Measurements from ENCODE around the gene PDE4B.

Gene PDE4B

DNA sequence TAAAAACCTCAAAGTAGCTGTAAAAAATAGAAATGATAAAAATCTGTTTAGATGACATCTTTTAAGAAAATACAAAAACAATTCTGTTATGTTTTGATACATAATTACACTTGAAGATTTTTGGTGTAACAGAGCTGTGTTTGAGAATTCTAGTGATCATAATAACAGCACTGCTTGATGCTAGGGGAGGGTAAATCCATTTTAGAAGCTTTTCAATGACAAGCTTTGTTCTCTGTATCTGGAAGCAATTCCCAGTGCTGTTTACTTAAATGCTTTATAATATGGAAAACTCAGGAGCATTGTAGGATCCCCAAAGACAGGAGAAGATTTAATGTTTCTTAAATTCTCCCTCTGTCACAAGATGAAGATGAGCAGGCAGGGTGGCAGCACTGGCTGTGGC is 359.3 kb downstream of the PDE4B start:
- no peak for DNase-seq (ENCODE audit: low read depth)
- no peak overlapping the region for H3K4me3 ChIP-seq (ENCODE audit: low read length)
- TF ChIP-seq, protein P1, sequence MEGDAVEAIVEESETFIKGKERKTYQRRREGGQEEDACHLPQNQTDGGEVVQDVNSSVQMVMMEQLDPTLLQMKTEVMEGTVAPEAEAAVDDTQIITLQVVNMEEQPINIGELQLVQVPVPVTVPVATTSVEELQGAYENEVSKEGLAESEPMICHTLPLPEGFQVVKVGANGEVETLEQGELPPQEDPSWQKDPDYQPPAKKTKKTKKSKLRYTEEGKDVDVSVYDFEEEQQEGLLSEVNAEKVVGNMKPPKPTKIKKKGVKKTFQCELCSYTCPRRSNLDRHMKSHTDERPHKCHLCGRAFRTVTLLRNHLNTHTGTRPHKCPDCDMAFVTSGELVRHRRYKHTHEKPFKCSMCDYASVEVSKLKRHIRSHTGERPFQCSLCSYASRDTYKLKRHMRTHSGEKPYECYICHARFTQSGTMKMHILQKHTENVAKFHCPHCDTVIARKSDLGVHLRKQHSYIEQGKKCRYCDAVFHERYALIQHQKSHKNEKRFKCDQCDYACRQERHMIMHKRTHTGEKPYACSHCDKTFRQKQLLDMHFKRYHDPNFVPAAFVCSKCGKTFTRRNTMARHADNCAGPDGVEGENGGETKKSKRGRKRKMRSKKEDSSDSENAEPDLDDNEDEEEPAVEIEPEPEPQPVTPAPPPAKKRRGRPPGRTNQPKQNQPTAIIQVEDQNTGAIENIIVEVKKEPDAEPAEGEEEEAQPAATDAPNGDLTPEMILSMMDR (conservative IDR thresholded peaks at IDR 0.05; ENCODE audit: low read length) = no peak

DNA sequence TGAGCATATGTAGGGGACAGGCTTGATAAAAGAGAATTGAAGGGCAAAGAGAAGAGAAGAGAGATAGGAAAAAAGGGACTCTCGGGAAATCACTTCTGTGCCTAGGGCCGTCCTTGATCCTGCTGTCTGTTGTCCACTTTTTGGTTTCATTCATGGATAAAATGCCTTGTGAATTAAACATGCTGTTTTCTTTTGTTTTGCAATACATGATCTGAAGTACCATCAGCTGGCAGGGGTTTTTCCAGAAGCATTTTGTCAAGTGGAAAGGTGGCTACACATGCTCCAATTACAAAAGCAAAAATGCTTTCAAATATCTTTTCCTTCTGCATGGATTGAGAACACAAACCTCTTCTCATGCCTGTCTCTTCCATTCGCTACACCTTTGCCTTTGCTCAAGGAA is 361.7 kb downstream of the PDE4B start:
- DNase-seq (ENCODE audit: low read depth) = no peak
- H3K4me3 ChIP-seq (ENCODE audit: low read length) = no peak overlapping the region
- TF ChIP-seq, protein P1 (conservative IDR thresholded peaks at IDR 0.05; ENCODE audit: low read length) = no peak

DNA sequence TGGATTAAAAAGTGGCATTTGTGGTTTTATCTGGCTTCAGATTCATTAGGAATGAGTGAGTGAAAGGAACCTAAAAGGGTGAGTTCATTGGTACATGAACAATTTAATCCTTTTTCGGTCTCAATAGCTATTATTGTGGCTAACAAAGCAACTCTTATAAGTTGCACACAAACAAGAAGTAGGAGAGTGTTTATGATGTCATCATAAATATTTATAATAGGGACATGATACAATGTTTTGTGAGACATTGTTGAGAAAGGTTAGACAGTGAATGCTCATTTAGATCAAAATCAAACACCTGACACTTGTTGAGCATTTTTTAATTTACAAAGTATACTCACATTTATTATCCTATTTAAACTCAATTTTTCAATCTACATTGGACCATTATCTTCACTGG is 363.4 kb downstream of the PDE4B start:
- no peak overlapping the region for H3K4me3 ChIP-seq (ENCODE audit: low read length)
- TF ChIP-seq, protein P1 (conservative IDR thresholded peaks at IDR 0.05; ENCODE audit: low read length) = no peak
- no peak for DNase-seq (ENCODE audit: low read depth)

DNA sequence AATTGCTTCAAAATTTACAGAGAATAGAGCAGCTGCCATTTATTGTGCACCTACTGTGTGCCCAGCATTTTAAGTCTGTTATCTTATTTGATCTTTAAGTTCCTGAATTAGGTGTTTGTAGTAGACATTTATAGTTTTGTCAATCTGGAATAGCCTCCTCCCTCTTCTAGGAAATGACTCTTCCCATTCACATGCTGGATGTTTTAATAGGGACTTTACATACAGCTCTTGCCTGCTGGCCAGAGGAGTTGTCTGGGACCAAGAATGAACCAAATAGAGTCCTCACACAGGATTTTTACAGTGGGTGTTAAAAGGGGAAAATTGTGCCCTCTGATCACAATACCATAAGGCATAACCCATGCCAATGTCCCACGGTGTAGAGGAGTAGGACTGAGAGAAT is 367.1 kb downstream of the PDE4B start:
- no peak for DNase-seq (ENCODE audit: low read depth)
- TF ChIP-seq, protein P1 (conservative IDR thresholded peaks at IDR 0.05; ENCODE audit: low read length) = no peak

DNA sequence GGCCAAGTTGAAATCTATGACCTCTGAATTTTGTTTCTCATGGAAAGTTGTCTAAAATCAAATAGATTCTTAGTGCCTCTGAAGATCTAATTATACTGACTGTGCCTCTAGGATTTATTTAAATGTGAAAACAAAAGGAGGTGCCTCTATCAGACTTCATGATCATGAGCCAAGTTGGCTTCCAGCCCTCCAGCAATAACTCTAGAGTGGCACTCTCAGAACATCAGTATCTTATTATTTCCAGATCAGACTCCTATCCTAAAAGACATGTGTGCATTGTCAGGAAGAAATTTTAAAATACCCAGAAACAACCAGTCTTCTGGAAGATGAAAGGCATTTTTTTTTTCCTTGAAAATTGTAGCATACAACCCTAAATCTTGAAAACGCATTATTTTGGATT is 368.0 kb downstream of the PDE4B start:
- no peak overlapping the region for H3K4me3 ChIP-seq (ENCODE audit: low read length)
- TF ChIP-seq, protein P1 (conservative IDR thresholded peaks at IDR 0.05; ENCODE audit: low read length) = no peak
- DNase-seq (ENCODE audit: low read depth) = no peak

More for the DNA sequence above, 367.1 kb downstream of the PDE4B start:
- no peak overlapping the region for H3K4me3 ChIP-seq (ENCODE audit: low read length)

DNA sequence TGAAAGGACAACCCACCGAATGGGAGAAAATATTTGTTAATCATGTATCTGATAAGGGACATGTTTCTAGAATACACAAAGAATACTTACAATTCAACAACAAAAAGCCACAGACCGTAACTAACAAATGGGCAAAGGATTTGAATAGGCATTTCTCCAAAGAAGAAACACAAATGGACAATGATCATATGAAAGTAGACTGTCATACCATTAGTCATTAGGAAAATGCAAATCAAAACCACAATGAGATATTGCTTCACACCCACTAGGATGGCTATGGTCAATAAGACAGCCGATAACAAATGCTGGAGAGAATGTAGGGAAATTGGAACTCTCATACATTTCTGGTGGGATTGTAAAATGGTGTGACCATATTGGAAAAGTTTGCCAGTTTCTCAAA is 374.1 kb downstream of the PDE4B start:
- TF ChIP-seq, protein P1 (conservative IDR thresholded peaks at IDR 0.05; ENCODE audit: low read length) = no peak
- no peak overlapping the region for H3K4me3 ChIP-seq (ENCODE audit: low read length)
- peak; percentile 5 for DNase-seq (ENCODE audit: low read depth)

DNA sequence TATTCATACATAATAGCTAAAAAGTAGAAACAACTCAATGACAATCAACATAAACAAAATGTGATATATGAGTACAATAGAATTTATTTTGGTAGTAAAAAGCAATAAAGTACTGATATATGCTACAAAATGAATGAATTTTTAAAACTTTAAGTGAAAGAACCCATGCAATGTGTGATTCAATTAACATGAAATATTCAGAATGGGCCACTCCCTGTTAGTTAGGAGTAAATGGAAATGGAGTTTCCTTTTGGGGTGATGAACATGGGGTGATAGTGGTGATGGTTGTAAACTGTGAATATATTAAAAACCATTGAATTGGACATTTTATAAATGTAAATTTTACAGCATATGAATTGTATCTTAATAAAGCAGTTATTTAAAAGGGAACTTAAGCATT is 374.6 kb downstream of the PDE4B start:
- no peak for DNase-seq (ENCODE audit: low read depth)
- no peak overlapping the region for H3K4me3 ChIP-seq (ENCODE audit: low read length)
- TF ChIP-seq, protein P1 (conservative IDR thresholded peaks at IDR 0.05; ENCODE audit: low read length) = no peak
